Smooth muscle cell of the umbilical artery (primary cell): ENCODE measurements around the gene PAX2. TPM values are rescaled to one million over a fixed set of nuclear protein-coding genes. Genes with fewer than 3 reads are reported as not detected.

Experiments used
- total RNA-seq: library from RNA; depleted of rRNA; stranded (reverse); fragments of >200 nt; gene quantifications from 2 replicates; pipeline ENCODE4 v1.2.3, GENCODE V29; 2014

The PAX2 gene
- not detected in 2 replicates for total RNA-seq

GRCh38 chr10:100744987-100745881 lies at the start of gene PAX2:
Gene PAX2, plus strand, starts transcription at chr10:100745582. Its CDS starts 679 bp downstream, at chr10:100746261.

Other genes starting within 250 kb of the PAX2 start
- 3.2 and 3.9 TPM in 2 replicates for gene SEC31B, start 225.7 kb upstream of the PAX2 start, total RNA-seq
- gene NDUFB8, start 215.7 kb upstream of the PAX2 start, total RNA-seq: 73.5 and 90.6 TPM in 2 replicates
- 13.7 and 22.2 TPM in 2 replicates for gene HIF1AN, start 209.6 kb upstream of the PAX2 start, total RNA-seq
- 26.4 and 41.9 TPM in 2 replicates for gene SLF2, start 167.4 kb downstream of the PAX2 start, total RNA-seq
- 1.2 and 1.4 TPM in 2 replicates for gene SEMA4G, start 223.9 kb downstream of the PAX2 start, total RNA-seq
- gene MRPL43, start 241.9 kb downstream of the PAX2 start, total RNA-seq: 38.4 and 46.9 TPM in 2 replicates
- gene TWNK, start 242.0 kb downstream of the PAX2 start, total RNA-seq: 4.2 and 9.9 TPM in 2 replicates